Lower leg skin (tissue), 4 donors: ENCODE measurements around the gene RBSN. TPM values are rescaled to one million over a fixed set of nuclear protein-coding genes. Genes with fewer than 3 reads are reported as not detected.
"Not testable (repeated sequence)": the region's sequence is repeated elsewhere in the genome, so short reads cannot be mapped to it uniquely, and the experiment has no call there.

Experiments used
- DNase-seq, 2 donors: peaks; one replicate each; pipeline ENCODE4 v3.0.0-alpha.2; 2019; ENCODE audit warnings: low spot score in 2 of 2
- H3K4me3 ChIP-seq: fragments of 200-600 bp; sonication (generic); 2 replicates; pipeline ENCODE4 v1.5.1; 2017; ENCODE audit warnings: mild to moderate bottlenecking, low read depth; ENCODE audit not compliant: poor library complexity, severe bottlenecking
- POLR2A ChIP-seq, 2 donors: fragments of 450-650 bp; IDR thresholded peaks; one replicate each; pipeline ENCODE4 v1.6.1; 2016 to 2017; ENCODE audit warnings: antibody characterized with exemption in 2 of 2, mild to moderate bottlenecking in 1 of 2, moderate library complexity in 1 of 2
- WGBS, 2 donors: methylation state at CpG; one replicate each; pipeline ENCODE4 v1.1.5; 2018; 5-methylcytosine and 5-hydroxymethylcytosine counted together
- intact Hi-C: fragments of 100-400 bp; cut with DNase I; formaldehyde crosslinking; loops from one replicate; pipeline ENCODE4 v1.15.0; 2023; ENCODE audit warnings: low total_unique reads
- total RNA-seq, 4 donors: library from RNA; depleted of rRNA; stranded (reverse); fragments of >200 nt; gene quantifications; one replicate each; pipeline ENCODE4 v1.1.0, GENCODE V29; 2016
- TF ChIP-seq, protein P1 (sequence below), 3 donors: fragments of 450-650 bp; IDR thresholded peaks; one replicate each; pipeline ENCODE4 v1.5.1; 2016; ENCODE audit warnings: antibody characterized with exemption in 3 of 3, mild to moderate bottlenecking in 3 of 3, moderate library complexity in 2 of 3

The RBSN gene
- total RNA-seq: 10 to 100 TPM; 23.5 to 28.7 (median 28.0) TPM

- no peak for TF ChIP-seq POLR2A (IDR thresholded peaks at IDR 0.05)
- TF ChIP-seq, protein P1, sequence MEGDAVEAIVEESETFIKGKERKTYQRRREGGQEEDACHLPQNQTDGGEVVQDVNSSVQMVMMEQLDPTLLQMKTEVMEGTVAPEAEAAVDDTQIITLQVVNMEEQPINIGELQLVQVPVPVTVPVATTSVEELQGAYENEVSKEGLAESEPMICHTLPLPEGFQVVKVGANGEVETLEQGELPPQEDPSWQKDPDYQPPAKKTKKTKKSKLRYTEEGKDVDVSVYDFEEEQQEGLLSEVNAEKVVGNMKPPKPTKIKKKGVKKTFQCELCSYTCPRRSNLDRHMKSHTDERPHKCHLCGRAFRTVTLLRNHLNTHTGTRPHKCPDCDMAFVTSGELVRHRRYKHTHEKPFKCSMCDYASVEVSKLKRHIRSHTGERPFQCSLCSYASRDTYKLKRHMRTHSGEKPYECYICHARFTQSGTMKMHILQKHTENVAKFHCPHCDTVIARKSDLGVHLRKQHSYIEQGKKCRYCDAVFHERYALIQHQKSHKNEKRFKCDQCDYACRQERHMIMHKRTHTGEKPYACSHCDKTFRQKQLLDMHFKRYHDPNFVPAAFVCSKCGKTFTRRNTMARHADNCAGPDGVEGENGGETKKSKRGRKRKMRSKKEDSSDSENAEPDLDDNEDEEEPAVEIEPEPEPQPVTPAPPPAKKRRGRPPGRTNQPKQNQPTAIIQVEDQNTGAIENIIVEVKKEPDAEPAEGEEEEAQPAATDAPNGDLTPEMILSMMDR (IDR thresholded peaks at IDR 0.05): no peak
- H3K4me3 ChIP-seq: peak within 1 kb of the TSS; percentile 95
- WGBS, 2 donors: 0% methylated on average over 34 to 72 of the region's 72 CpGs
- DNase-seq: peak; percentile 93 to 99
- intact Hi-C loops: no loop called here
Measured at GRCh38 chr3:15098503-15099363, at the start of gene RBSN. Gene RBSN, minus strand, starts transcription at chr3:15099148. Its CDS starts 3,028 bp downstream, at chr3:15096120.

DNA sequence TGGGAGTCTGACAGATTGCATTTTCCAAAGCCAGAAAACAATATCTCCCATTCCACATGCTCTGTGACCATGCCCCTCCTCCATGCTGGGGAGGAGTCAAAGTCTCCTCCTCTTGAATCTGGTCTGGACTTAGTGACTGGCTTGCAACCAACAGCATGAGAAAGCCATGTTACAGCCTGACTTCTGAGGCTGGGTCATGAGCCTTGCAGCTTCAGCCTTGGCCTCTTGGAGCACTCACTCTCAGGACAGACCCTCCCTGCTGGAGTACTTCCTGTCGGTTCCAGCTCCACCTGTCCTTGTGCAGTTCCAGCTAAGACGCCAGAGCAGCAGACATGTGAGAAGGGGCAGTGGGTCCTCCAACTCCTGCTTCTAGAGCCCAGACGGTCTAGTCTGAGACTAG is 49.7 kb upstream of the RBSN start:
- H3K4me3 ChIP-seq: no peak overlapping the region
- 44 to 47% methylated on average over 2 to 3 of the region's 3 CpGs for WGBS, 2 donors
- intact Hi-C loops: no loop called here
- no peak for DNase-seq
- TF ChIP-seq, protein P1 (IDR thresholded peaks at IDR 0.05): no peak
- TF ChIP-seq POLR2A (IDR thresholded peaks at IDR 0.05): no peak

DNA sequence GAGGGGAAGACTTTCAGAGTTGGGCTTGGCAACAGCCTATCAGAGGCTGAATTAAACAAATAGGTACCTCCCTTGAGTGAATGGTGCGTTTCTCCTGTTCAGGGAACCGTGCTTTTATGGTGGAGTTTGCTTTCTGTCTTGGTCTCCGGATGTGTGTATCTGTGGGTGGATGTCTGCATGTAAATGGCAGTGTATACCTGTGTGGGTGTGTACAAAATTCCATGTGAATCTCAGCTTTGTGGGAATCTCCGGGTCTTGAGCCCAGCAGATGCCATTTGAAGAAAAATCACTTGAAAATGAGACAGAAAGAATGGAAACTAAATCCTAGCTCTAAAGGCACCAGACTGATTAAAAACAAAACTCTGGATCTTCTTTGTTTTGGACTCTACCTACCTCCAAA is 37.9 kb upstream of the RBSN start:
- 62 to 66% methylated on average over 4 of the region's 4 CpGs for WGBS, 2 donors
- intact Hi-C loops, H3K4me3 ChIP-seq: not testable (repeated sequence)
- peak in 1 of 2 donors; percentile 3 for DNase-seq

GRCh38 chr3:15134968-15135367 is 36.0 kb upstream of the RBSN start:
- intact Hi-C loops, H3K4me3 ChIP-seq: not testable (repeated sequence)
- DNase-seq: peak in 1 of 2 donors; percentile 5
- 59 to 71% methylated on average over 2 of the region's 2 CpGs for WGBS, 2 donors

DNA sequence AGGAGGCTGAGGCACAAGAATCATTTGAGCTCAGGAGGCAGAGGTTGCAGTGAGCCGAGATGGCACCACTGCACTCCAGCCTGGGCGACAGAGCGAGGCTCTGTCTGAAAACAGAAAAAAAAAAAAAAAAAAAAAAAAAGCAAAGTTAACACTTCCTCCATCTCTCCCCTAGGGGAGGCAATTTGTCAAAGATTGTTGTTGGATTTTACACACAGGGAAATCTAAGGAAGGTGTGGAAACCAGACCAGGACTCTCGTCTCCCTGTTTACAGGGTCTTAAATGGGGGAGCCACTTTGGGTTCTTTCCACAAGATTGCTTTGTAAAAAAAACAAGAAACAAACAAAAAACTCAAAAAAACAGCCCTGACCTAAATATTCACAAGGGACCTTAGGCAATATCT is 29.5 kb upstream of the RBSN start:
- WGBS, 2 donors: 8 to 31% methylated on average over 1 to 2 of the region's 4 CpGs
- H3K4me3 ChIP-seq, intact Hi-C loops, DNase-seq: not testable (repeated sequence)

DNA sequence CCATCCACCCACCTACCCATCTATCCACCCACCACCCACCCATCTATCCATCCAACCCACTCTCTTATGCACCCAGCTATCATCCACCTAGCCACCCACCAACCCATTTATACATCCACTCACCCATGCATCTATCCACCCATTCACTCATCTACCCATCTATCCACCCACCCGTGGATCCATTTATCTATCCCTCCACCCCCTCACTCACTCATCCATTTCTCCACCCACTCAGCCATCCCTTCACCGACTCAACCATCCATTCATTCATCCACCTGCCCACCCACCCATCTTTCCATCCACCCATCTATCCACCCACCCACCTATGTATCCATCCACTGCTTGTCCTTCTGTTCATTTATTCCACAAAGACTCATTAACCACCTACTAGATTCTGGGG is 28.0 kb upstream of the RBSN start:
- 82 to 87% methylated on average over 2 of the region's 2 CpGs for WGBS, 2 donors

GRCh38 chr3:15122398-15122797 is 23.4 kb upstream of the RBSN start:
- DNase-seq: peak in 1 of 2 donors; percentile 53
- WGBS, 2 donors: 91 to 96% methylated on average over 4 of the region's 4 CpGs
- H3K4me3 ChIP-seq: no peak overlapping the region
- intact Hi-C loops: no loop called here
- TF ChIP-seq, protein P1 (IDR thresholded peaks at IDR 0.05): no peak
- no peak for TF ChIP-seq POLR2A (IDR thresholded peaks at IDR 0.05)

More for the DNA sequence above, 28.0 kb upstream of the RBSN start:
- intact Hi-C loops, H3K4me3 ChIP-seq: not testable (repeated sequence)
- DNase-seq: peak in 1 of 2 donors; percentile 54

GRCh38 chr3:15121936-15122335 is 23.0 kb upstream of the RBSN start:
- no peak for DNase-seq
- 68 to 72% methylated on average over 3 of the region's 3 CpGs for WGBS, 2 donors
- intact Hi-C loops: no loop called here
- no peak overlapping the region for H3K4me3 ChIP-seq
- TF ChIP-seq, protein P1 (IDR thresholded peaks at IDR 0.05): no peak
- no peak for TF ChIP-seq POLR2A (IDR thresholded peaks at IDR 0.05)
